CD4-positive, alpha-beta T cell treated with Interferon gamma for 1 hour (primary cell): ENCODE measurements around the gene HMCN1.
"Not testable (repeated sequence)": the region's sequence is repeated elsewhere in the genome, so short reads cannot be mapped to it uniquely, and the experiment has no call there.

ENCODE experiments used
- DNase-seq: peaks from one replicate; pipeline ENCODE4 v3.0.0-alpha.2; 2020

HMCN1 gene

DNA sequence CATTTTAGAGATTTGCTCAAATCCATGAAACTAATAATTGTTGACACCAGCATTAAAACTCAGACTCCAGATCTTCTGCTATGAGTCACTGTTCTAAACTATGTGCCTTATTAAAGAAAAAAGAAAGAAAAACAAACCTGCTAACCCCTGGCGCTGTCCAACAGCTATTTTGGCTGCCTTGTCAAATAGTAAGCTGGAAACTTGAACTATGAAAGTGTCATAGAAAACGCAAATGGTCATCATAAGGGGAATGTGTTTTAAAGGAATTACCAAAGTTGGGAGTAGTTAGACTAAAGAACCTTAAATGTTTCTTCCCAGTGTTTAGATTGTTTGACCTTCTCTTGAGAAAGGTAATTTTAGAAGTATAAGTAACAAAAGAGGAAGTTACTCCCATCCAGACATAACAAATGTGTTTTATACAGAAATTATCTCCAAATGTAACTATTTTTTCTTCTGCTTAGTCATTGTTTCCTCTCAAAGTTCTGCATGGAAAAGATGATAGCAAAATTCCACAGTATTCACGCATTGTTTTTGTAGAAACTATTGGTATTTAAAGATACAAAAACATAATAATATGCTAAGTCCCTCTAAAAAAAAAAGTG, 368.5 kb downstream of the HMCN1 start:
- no peak for DNase-seq

DNA sequence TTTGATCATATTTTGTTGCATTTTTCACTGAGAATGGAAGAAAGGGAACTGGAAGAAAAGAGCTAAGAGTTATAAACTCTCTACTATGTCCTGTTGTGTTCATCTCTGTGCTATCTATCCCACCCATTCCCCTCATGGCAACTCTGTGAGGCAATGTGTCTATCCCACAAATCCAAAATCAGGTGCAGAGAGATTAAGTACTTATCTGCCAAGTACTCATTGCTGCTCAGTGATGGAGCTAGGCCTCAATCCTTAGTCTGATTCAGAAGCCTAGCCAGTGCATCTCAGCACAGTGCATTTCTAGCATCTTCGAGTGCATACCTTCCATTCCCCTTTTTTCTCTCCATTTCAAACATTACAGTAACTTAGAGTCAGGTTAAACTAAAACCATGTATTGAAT, 370.3 kb downstream of the HMCN1 start:
- no peak for DNase-seq

DNA sequence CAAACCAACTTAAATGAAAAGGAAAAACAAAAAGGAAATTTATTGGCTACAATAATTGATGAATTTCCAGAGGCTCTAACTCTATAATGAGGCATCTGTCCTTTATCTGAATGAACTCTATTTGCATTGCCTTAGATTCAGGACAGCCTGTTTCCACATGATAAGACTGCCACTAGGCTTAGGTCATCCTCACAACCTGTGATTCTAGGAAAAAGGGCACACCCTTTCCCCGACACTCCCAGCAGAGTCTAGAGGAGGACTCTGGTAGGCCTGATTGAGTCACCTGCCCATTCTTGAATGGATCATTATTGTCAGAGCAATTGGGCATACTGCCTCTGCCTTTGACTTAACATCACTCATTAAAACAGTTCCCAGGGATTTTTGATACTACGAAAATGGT, 378.1 kb downstream of the HMCN1 start:
- no peak for DNase-seq

DNA sequence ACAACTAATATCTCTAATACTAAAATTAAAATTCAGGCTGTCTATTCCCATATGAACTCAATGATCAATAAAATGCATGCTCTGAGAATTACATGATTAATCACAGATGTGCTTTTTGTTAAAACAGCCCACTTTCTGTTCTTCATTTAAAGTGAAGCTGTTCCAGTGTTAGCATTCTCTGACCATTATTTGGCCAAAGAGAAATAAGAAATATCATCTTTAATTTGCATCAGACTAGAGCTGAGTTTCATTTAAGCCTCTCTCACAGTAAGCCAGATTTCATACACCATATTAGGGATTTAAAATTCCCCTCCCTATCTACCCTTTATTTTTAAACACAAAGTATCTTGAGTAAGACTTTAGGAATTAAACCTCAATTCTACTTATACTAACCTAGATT, 379.3 kb downstream of the HMCN1 start:
- DNase-seq = no peak

DNA sequence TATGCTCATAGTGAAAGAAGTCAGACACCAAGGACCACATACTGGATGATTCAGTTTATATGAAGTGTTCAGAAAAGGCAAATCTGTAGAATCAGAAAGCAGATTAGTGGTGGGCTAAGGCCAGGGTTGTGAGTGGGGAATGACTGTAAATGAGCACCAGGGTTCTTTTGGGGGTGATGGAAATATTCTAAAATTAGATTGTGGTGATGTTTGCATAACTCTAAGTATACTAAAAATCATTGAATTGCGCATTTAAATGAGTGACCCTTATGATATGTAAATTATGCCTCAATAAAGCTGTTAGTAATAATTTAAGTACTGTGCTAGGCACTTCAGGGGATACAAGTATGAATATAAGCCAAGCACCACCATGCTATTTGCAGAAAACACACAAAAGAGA, 384.5 kb downstream of the HMCN1 start:
- no peak for DNase-seq

DNA sequence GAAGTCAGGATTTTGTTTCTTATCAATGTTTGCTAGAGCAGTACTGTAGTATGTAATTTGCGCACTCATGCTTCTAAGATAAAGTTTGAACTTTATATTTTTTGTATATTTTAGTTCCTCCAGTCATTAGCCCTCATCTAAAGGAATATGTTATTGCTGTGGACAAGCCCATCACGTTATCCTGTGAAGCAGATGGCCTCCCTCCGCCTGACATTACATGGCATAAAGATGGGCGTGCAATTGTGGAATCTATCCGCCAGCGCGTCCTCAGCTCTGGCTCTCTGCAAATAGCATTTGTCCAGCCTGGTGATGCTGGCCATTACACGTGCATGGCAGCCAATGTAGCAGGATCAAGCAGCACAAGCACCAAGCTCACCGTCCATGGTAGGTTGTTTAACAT, 388.6 kb downstream of the HMCN1 start:
- no peak for DNase-seq

DNA sequence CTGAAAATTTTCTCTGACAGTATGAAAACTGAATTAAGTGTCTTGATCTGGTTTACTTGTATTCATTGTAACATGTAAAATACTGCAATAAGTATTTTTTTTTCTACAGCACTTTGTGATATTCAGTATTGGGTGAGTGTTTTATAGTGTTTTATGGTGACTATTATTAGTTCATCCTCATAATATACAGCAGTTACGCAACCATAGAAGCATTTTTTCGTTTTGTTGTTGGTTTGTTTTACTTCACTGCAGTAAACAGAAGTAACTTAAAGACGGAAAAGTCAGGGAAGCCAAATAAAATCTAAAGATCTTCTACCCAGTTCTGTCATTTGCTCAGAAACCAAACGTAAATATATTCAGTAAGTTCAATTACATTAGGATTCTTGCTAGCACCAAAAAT, 390.8 kb downstream of the HMCN1 start:
- DNase-seq = no peak

DNA sequence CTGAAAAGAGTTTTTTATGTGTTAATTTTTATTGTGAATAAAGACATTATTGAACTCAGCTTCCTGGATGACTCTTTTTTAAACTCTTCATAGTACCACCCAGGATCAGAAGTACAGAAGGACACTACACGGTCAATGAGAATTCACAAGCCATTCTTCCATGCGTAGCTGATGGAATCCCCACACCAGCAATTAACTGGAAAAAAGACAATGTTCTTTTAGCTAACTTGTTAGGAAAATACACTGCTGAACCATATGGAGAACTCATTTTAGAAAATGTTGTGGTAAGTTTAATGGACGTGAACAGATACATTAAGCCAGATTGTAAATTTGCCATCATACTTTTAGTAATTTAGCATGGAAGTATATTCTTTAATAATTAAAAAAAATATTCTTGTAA, 391.3 kb downstream of the HMCN1 start:
- DNase-seq = no peak

DNA sequence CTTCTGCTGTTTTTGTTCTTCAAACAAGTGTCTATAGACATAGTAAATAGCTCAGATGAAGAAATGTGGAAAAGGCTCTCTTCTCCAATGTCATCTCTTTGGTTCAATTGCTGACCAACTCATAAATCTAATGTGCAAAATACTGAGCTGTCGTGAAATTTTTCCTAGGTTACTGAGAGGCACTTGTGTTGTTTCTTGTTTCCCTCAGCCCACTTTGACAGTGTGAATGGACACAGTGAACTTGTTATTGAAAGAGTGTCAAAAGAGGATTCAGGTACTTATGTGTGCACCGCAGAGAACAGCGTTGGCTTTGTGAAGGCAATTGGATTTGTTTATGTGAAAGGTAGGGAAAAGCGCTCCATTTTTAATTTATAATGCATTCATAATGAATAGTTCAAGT, 395.6 kb downstream of the HMCN1 start:
- DNase-seq = no peak

DNA sequence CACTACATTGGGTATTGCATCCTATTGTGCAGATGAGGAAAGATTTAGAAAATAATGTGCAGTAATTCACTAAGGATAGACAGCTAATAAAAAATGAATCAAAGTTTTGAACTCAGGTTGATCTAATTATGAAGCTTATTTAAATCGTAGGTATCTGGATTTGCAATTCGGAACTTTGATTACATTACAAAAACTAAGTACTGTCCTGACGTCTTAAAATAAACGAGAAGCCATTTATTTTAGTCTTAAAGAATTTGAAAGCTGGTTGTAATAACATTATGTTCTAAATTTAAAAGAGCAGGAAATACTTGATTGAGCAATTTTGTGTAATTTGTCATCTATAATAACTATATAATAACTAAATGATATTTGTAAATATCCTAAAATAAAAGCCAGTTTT, 404.9 kb downstream of the HMCN1 start:
- DNase-seq = no peak

DNA sequence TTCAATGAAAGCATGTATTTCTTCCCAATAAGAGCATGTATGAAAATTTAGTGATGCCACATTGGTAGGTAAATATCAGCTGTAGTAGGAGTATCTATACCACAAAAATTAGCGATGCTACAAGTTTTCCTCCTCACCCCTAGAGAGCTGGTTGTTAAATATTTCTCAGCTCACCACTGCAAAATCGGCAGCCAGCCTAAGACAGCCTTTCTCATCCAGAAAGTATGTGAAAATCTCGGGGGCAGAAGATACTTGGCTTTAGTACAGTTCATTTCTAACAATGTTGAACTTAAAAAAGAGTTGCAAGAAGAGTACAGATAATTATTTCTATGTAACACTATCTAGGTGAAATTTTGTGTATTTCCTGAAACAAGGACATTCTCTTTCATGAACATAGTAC, 405.5 kb downstream of the HMCN1 start:
- DNase-seq = no peak

DNA sequence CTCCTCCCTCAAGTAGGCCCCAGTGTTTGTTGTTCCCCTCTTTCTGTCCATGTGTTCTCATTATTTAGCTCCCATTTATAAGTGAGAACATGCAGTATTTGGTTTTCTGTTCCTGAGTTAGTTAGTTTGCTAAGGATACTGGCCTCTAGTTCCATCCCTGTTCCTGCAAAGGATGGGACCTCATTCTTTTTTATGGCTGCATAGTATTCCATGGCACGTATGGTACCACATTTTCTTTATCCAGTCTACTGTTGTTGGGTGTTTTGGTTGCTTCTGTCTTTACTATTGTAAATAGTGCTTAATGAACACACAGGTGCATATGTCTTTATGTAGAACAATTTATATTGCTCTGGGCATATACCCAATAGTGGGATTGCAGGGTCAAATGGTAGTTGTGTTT, 408.0 kb downstream of the HMCN1 start:
- no peak for DNase-seq

DNA sequence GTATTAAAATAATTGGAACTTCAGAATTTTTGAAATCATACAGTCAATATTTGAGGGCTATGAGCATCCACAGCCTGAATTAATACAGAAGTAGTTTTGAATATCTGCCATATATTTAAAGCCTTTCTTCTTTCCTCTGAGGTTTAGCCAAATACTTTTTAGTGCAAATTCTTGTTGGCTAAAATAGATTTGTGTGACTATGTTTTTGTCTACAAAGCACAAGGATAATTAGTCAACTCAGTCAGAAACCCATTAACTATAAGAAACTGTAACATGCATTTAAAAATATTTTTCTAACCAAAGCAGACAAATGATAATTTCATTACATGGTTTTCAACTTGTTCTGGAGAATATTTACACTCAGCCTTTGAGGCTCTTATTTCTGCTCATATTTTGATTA, 408.7 kb downstream of the HMCN1 start:
- DNase-seq = no peak

DNA sequence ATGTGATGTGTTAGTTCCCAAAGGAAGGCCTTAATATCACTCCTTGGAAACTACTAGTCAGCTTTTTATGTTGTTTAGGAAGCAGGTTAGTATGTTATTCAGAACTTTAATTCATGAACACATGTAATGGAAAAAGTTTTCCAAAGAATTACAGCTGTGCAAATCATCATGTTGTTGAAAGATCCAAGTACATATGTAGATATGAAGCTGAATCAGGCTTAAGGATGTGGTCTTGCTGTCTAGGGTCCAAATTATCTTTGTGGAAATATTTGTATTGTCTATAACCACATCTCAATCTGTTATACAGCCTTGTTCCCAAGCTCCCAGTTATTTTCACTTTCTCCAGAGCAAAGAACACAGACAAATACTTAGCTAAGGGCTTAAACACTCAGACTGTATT, 409.3 kb downstream of the HMCN1 start:
- no peak for DNase-seq

DNA sequence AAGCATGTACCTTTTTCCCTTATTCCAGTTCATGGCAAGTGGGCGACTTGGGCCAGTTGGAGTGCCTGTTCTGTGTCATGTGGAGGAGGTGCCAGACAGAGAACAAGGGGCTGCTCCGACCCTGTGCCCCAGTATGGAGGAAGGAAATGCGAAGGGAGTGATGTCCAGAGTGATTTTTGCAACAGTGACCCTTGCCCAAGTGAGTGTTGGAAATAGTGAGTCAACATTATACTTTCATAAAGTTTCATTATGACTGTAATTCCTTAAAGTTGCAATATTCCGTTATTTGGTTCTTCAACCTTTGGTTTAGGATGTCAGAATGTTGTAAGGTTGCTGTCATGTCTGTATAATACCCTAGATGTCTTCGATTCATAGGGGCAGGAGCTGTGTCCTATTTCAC, 410.3 kb downstream of the HMCN1 start:
- no peak for DNase-seq

DNA sequence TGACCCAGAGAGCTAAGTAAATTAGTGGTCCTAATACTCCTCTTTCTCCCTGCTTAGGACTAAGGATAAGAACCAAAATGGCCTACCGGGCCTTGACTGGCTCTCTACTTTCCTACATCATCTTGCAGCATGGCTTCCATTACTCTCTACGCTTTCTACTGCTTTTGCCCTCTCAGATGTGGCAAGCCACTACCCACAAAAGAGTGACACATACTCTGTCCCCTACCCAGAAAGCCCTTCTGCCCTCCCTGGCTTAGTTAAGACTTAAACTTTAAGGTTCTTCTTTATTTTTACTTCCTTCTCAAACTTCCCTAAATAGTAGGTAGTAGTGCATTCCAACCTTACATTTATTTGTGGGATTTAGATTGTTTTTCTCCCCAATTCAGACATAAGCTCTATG, 412.8 kb downstream of the HMCN1 start:
- peak; percentile 1 for DNase-seq

DNA sequence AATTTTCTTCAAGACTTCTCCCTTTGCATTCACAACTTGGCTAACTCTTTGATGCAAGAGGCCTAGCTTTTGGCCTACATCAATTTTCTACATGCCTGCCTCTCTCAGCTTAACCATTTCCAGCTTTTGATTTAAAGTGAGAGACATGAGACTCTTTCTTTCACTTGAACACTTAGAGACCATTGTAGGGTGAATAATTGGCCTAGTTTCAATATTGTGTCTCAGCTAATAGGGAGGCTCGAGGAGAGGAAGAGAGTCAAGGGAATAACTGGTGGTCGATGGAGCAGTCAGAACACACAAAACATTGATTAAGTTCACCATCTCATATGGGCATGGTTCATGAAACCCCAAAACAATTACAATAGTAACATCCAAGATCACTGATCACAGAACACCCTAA, 415.4 kb downstream of the HMCN1 start:
- no peak for DNase-seq

DNA sequence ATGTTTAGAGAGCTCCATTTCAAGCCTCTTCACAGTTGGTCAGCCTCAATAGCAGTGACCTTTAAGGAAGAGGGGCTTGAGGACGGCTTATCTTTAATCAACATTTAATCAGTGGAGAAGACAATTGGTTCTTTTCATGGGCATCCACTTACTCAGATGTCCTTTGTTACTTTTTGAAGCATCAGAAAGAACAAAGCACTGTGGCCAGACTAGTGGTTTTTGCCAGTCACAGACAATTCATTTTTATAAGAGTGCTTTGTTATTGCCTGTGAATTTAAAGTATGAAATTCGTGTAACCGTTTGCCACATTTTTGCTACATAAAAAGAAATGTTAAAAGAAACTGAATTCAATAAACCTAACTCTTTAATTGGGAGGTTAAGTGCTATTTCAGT, 418.0 kb downstream of the HMCN1 start:
- DNase-seq = no peak

DNA sequence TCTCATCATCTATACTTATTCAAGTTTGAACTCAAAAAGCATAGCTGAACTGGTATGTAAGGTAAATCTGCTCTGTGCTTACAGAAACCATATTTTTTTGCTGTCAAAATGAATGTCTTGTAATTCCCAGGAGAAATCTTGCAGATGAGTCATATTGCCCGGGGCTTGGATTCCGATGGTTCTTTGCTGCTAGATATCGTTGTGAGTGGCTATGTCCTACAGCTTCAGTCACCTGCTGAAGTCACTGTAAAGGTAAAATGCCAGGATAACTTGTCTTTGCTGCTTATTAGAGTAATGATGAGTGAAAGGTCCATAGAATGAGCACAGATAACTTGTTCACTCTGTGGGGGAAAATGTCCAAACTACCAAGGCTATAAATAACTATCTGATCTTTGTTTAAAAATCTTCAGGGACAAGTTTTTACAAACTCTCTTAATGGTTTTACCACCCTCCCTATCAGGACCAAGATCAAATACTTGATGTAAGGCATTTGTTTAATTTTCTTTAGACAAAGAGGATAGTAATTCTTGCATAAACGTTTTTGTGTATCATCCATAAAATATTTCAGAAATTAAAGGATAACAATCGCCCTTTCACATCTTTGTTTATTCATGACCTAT, 418.5 kb downstream of the HMCN1 start:
- DNase-seq = no peak

DNA sequence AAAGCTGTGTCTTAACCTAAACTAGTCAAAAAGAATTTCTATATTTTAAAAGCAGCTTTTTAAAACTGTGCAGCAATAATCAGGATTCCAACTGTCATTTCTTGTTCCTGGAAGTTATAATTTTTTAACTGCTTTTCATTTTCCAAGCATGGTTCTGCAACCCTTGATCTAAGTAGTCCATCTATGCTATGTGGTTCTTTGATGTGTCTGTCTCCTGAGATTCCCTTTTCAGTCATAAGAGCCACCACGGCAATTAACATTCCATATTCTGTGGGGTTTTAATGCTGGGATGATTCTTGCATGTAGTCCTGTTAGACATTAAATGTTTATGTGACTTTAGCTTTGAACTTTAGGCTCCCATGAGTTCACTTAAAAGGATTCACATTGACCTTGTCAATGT, 420.5 kb downstream of the HMCN1 start:
- no peak for DNase-seq

DNA sequence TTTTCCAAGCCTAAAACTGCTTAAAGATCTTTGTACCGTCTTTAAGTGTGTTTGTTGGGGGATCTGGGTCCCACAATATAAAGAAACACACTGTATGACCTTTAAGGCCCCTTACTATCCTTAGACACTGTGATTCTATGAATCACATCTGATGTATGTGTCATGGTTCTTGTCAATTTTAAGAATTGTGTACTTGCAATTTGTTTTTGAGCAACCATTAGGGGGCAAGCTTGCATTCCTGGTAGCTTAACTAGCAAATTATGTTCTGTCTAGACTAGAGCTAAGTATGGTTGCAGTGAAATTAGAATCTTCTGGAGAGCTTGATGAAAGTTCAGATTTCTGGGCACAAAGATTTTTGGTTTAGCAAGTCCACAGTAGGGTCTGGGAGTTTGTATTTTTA, 421.4 kb downstream of the HMCN1 start:
- no peak for DNase-seq

DNA sequence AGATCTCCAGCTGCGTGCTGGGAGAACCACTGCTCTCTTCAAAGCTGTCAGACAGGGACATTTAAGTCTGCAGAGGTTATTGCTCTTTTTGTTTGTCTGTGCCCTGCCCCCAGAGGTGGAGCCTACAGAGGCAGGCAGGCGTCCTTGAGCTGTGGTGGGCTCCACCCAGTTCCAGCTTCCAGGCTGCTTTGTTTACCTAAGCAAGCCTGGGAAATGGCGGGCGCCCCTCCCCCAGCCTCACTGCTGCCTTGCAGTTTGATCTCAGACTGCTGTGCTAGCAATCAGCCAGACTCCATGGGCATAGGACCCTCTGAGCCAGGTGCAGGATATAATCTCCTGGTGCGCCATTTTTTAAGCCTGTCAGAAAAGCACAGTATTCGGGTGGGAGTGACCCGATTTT, 428.7 kb downstream of the HMCN1 start:
- not testable (repeated sequence) for DNase-seq

DNA sequence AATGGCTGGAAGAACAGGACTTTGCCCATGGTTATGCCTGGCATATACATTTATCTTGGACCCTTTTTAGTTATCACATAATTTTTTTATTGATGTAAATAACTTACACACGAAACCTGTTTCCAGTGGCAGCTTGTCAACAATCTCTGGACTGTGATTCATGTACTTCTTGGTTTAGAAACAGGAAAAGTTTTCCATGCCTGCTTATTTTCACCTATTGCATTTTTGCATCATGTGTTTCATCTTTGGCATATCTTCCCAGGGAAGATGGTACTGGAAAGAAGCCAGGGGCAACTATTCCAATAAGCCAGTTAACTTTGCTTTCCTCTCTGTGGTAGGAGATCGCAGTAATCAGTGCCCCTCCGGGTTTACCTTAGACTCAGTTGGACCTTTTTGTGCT, 430.6 kb downstream of the HMCN1 start:
- no peak for DNase-seq

DNA sequence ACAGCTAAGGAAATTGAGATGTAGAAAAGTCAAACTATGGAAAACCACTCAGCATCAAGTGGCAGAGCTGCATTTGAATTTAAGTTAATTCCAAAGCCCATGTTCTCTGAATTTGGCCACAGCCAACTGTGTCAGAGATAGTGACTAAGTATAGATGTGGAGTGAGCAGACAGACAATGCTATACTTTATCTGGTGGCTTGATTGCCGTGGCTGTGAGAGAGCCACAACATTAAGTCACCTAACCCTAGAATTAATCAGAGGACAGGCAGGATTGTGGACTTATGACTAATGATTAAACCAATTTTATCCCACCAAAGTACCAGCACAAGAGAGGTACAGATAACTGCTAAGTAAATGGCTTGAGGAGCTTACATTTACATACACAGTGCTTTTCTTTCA, 431.1 kb downstream of the HMCN1 start:
- DNase-seq = no peak

DNA sequence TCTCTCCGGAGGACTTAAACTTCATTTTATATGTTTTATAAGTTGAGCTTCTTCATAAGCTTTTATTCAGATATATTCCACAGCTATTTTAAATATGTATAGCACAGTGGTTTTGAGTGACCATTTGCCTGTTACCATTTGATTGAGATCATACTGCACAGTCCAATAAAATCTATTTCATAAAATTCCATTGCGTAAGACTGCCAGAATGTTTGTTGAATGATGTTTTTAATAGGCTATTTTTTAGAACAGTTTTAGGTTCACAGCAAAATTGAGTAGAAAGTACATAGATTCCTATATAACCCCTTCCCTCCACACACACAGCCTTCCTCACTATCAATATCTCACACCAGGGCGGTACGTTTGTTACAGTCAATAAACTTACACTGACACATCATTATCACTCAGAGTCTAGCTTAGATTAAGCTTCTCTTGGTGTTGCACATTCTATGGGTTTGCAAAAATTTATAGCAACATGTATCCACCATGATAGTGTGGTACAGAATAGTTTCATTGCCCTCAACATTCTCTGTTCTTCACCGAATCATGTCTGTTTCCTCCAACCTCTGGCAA, 433.0 kb downstream of the HMCN1 start:
- no peak for DNase-seq
